ENCODE data around the gene MEGF6.

- TF ChIP-seq CTCF (IDR thresholded peaks at IDR 0.05) (no peak), ZFX (IDR thresholded peaks at IDR 0.05; ENCODE audit: borderline replicate concordance) (no peak)
Observed at GRCh38 chr1:3467096-3468036, 143.9 kb downstream of the MEGF6 start.
